Panc1 (cell line): ENCODE data around the gene IFTAP. TPM values are rescaled to one million over a fixed set of nuclear protein-coding genes. Genes with fewer than 3 reads are reported as not detected.

Source experiments
- ATAC-seq: fragments of 200-7000 bp; cut with Tn5 transposase; 2 replicates; pipeline ENCODE4 v1.9.1; 2020; ENCODE audit warnings: mild to moderate bottlenecking, moderate library complexity
- BruUV-seq: library from RNA; stranded (reverse); fragments of 400-500 nt; replicated peaks from 2 replicates; lab custom pipeline; 2021; lab: Mats Ljungman, UMichigan
- CTCF ChIA-PET: fragments of 300-600 bp; sonication (Branson Sonifier 250); formaldehyde crosslinking; loops from one replicate; lab custom pipeline; 2022; ENCODE audit warnings: antibody characterized with exemption; lab: Charles Lee
- POLR2A ChIA-PET: fragments of 300-600 bp; sonication (Branson Sonifier 250); formaldehyde crosslinking; loops from one replicate; lab custom pipeline; 2022; ENCODE audit warnings: antibody characterized with exemption; lab: Charles Lee
- DNase-seq: peaks from one replicate; pipeline ENCODE4 v3.0.0-alpha.2; 2010; ENCODE audit warnings: low read depth, low spot score
- H3K27ac ChIP-seq: 2 replicates; pipeline ENCODE4 v1.5.1; 2011; ENCODE audit warnings: mild to moderate bottlenecking, low read length, inconsistent platforms
- H3K27me3 ChIP-seq: fragments of 200-500 bp; sonication (Bioruptor generic); 2 replicates; pipeline ENCODE4 v1.6.0; 2014; ENCODE audit warnings: low read length, inconsistent platforms; ENCODE audit not compliant: control insufficient read depth, insufficient read depth
- H3K36me3 ChIP-seq: fragments of 200-500 bp; sonication (Bioruptor generic); 2 replicates; pipeline ENCODE4 v1.5.1; 2014; ENCODE audit warnings: inconsistent platforms, mild to moderate bottlenecking, low read length, moderate library complexity; ENCODE audit not compliant: control insufficient read depth, insufficient read depth
- H3K4me1 ChIP-seq: 2 replicates; pipeline ENCODE4 v1.5.1; 2011; ENCODE audit warnings: inconsistent platforms, mild to moderate bottlenecking, low read length, moderate library complexity; ENCODE audit not compliant: control insufficient read depth, insufficient read depth
- H3K4me3 ChIP-seq, 2 experiments: 2 replicates each; pipeline ENCODE4 v1.5.1; 2011 to 2012; ENCODE audit warnings: low read depth in 2 of 2, low read length in 2 of 2, mild to moderate bottlenecking in 2 of 2, inconsistent platforms in 1 of 2, moderate library complexity in 1 of 2
- H3K9me3 ChIP-seq: fragments of 200-500 bp; sonication (Bioruptor generic); 2 replicates; pipeline ENCODE4 v1.5.1; 2014; ENCODE audit warnings: low read depth, mild to moderate bottlenecking, inconsistent platforms, low read length, moderate library complexity; ENCODE audit not compliant: control insufficient read depth, insufficient read depth
- POLR2AphosphoS5 ChIP-seq: IDR thresholded peaks from 2 replicates; pipeline ENCODE4 v1.6.1; 2012; ENCODE audit warnings: mild to moderate bottlenecking, low read depth, low read length, moderate library complexity
- SIN3A ChIP-seq: IDR thresholded peaks from 2 replicates; pipeline ENCODE4 v1.6.1; 2012; ENCODE audit warnings: low read depth, mild to moderate bottlenecking, low read length, moderate library complexity, borderline replicate concordance; ENCODE audit not compliant: insufficient read depth
- TCF7L2 ChIP-seq: IDR thresholded peaks from 2 replicates; pipeline ENCODE4 v1.6.1; 2011; ENCODE audit warnings: mild to moderate bottlenecking, low read depth, low read length, inconsistent platforms
- in situ Hi-C: cut with HindIII; loops from 2 replicates; pipeline ENCODE4 v1.10.0; 2016; ENCODE audit warnings: low sequenced_read_pairs, low pct_unique_long_range_greater_than_20kb
- intact Hi-C: fragments of 100-400 bp; cut with micrococcal nuclease; formaldehyde crosslinking; loops from one replicate; pipeline ENCODE4 v1.10.0; 2022; ENCODE audit not compliant: unreplicated experiment
- total RNA-seq: library from RNA; stranded (reverse); gene quantifications from one replicate; pipeline ENCODE4 v1.2.1, GENCODE V29; 2021; ENCODE audit not compliant: unreplicated experiment
- TF ChIP-seq, protein P1 (sequence below): fragments of 450-650 bp; IDR thresholded peaks from 2 replicates; pipeline ENCODE4 v1.5.1; 2017; ENCODE audit warnings: mild to moderate bottlenecking
- TF ChIP-seq, protein P2 (sequence below), 2 experiments: IDR thresholded peaks; 2 replicates each; pipeline ENCODE4 v1.6.1; 2011 to 2012; ENCODE audit warnings: low read depth in 2 of 2, control low read depth in 1 of 2, low read length in 1 of 2, mild to moderate bottlenecking in 1 of 2, moderate library complexity in 1 of 2; ENCODE audit not compliant: insufficient read depth in 1 of 2

Gene IFTAP
- total RNA-seq, 1 experiment from 2014 or later = 18.2 TPM

DNA sequence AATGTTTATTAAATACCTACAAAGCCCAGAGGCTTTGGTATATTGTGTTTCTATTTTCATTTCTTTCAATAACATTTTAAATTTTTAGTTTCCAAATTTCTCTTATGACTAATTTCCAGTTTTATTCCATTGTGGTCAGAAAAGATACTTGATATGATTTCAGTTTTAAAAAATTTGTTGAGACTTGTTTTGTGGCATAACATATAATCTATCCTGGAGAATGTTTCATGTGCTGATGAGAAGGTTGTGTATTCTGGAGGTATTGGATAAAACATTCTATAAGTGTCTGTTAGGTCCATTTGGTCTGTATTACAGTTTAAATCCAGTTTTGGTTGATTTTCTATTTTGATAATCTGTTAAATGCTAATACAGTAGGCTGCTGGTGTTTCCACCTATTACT, 36.3 kb upstream of the IFTAP start:
- intact Hi-C loops (no loop called here), in situ Hi-C loops (no loop called here)
- ATAC-seq (no peak), DNase-seq (no peak)
- Histone ChIP-seq H3K36me3 (no peaks in the 10 kb centered on the region), H3K4me1 (no peaks in the 10 kb centered on the region), H3K4me3 (no peak overlapping the region), H3K27me3 (no peaks in the 10 kb centered on the region), H3K9me3 (no peaks in the 10 kb centered on the region), H3K27ac (no peak overlapping the region)
- ChIA-PET POLR2A (no interaction called here), CTCF (no interaction called here)
- BruUV-seq = no TSS peak
- no peak for TF ChIP-seq TCF7L2
- TF ChIP-seq, protein P1, sequence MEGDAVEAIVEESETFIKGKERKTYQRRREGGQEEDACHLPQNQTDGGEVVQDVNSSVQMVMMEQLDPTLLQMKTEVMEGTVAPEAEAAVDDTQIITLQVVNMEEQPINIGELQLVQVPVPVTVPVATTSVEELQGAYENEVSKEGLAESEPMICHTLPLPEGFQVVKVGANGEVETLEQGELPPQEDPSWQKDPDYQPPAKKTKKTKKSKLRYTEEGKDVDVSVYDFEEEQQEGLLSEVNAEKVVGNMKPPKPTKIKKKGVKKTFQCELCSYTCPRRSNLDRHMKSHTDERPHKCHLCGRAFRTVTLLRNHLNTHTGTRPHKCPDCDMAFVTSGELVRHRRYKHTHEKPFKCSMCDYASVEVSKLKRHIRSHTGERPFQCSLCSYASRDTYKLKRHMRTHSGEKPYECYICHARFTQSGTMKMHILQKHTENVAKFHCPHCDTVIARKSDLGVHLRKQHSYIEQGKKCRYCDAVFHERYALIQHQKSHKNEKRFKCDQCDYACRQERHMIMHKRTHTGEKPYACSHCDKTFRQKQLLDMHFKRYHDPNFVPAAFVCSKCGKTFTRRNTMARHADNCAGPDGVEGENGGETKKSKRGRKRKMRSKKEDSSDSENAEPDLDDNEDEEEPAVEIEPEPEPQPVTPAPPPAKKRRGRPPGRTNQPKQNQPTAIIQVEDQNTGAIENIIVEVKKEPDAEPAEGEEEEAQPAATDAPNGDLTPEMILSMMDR = no peak
- TF ChIP-seq, protein P2, sequence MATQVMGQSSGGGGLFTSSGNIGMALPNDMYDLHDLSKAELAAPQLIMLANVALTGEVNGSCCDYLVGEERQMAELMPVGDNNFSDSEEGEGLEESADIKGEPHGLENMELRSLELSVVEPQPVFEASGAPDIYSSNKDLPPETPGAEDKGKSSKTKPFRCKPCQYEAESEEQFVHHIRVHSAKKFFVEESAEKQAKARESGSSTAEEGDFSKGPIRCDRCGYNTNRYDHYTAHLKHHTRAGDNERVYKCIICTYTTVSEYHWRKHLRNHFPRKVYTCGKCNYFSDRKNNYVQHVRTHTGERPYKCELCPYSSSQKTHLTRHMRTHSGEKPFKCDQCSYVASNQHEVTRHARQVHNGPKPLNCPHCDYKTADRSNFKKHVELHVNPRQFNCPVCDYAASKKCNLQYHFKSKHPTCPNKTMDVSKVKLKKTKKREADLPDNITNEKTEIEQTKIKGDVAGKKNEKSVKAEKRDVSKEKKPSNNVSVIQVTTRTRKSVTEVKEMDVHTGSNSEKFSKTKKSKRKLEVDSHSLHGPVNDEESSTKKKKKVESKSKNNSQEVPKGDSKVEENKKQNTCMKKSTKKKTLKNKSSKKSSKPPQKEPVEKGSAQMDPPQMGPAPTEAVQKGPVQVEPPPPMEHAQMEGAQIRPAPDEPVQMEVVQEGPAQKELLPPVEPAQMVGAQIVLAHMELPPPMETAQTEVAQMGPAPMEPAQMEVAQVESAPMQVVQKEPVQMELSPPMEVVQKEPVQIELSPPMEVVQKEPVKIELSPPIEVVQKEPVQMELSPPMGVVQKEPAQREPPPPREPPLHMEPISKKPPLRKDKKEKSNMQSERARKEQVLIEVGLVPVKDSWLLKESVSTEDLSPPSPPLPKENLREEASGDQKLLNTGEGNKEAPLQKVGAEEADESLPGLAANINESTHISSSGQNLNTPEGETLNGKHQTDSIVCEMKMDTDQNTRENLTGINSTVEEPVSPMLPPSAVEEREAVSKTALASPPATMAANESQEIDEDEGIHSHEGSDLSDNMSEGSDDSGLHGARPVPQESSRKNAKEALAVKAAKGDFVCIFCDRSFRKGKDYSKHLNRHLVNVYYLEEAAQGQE (IDR thresholded peaks at IDR 0.05; ENCODE audit: insufficient read depth in 1 of 2, low read depth in 2 of 2, low read length in 1 of 2) = no peak
- no peak for TF ChIP-seq POLR2AphosphoS5
- no peak for TF ChIP-seq SIN3A

DNA sequence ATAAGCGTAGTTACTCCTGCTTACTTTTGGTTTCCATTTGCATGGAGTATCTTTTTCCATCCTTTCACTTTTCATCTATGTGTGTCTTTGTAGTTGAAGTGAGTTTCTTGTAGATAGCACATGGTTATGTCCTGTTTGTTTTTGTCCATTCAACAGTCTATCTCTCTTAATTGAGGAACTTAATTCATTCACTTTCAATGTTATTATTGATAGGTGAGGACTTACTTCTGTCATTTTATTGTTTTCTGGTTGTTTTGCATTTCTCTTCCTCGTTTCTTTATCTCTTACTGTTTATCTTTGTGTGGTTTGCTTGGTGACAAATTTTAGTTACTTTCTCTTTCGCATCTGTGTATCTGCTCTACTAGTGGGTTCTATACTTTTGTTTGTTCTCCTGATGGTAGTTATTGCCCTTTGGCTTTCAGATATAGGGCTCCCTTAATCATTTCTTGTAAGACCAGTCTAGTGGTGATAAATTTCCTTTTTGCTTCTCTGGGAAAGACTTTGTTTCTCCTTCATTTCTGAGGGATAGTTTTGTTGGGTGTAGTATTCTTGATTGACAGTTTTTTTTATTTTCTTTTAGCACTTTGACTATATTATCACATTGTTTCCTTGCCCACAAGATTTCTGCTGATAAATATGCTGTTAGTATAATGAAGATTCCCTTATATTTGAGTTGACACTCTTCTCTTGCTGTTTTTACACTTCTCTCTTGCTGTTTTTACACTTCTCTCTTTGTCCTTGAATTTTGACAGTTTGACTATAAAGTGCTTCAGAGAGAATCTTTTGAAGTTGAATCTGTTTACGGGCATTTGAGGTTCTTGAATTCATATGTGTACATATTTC, 35.5 kb upstream of the IFTAP start:
- no peak for DNase-seq
- intact Hi-C loops = no loop called here
- Histone ChIP-seq H3K36me3 (no peaks in the 10 kb centered on the region), H3K4me3 (no peak overlapping the region), H3K9me3 (no peaks in the 10 kb centered on the region), H3K27ac (no peak overlapping the region), H3K4me1 (no peaks in the 10 kb centered on the region), H3K27me3 (no peaks in the 10 kb centered on the region; the same call in 1 of the 2 replicates)
- ChIA-PET CTCF (no interaction called here), POLR2A (no interaction called here)
- no TSS peak for BruUV-seq
- TF ChIP-seq, protein P1 = no peak
- TF ChIP-seq POLR2AphosphoS5 = no peak
- TF ChIP-seq, protein P2 (IDR thresholded peaks at IDR 0.05; ENCODE audit: insufficient read depth in 1 of 2, low read depth in 2 of 2, low read length in 1 of 2) = no peak
- in situ Hi-C loops = no loop called here
- no peak for ATAC-seq
